ENCODE results near the gene CCL7. TPM values are rescaled to one million over a fixed set of nuclear protein-coding genes. Genes with fewer than 3 reads are reported as not detected.

CCL7 gene
- polyA plus RNA-seq, 3 donors = 0.25 to 0.38 TPM; not detected in 1

DNA sequence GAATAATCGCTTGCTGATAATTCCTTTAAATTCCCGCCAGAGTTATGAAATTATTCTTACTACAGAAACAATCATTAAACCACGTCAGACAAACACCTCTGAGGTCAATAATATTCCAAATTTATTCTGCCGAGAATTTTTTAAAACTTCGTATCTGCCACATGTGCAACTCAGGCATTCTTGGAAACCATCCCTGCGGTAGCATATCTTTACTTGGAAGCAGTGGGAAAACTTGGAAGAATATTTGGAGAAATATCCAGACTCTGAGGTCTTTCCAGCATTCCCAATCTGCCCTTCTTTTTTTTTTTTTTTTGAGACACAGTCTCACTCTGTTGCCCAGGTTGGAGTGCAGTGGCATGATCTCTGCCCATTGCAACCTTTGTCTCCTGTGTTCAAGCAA is 13.6 kb downstream of the CCL7 start:
- Mint-ChIP-seq H3K27ac (no peak overlapping the region), H3K4me1 (no peaks in the 10 kb centered on the region), H3K9me3 (peaks cover 0 to 2% (median 0%) of the 10 kb centered on the region in 7 donors), H3K36me3 (no peaks in the 10 kb centered on the region), H3K27me3 (ENCODE audit: low read depth in 3 of 3) (peaks cover 5 to 15% (median 10%) of the 10 kb centered on the region in 3 donors), H3K4me3 (no peak overlapping the region)
- no peaks in the 10 kb centered on the region for H3K9me3 ChIP-seq (replicated peaks in 1 of 2; ENCODE audit: control insufficient read depth in 1 of 2, insufficient read depth in 1 of 2, low read length in 2 of 2)
- peaks cover 0 to 5% of the 10 kb centered on the region in 2 donors for H3K27me3 ChIP-seq (ENCODE audit: control insufficient read depth in 2 of 2, insufficient read depth in 2 of 2, low read length in 2 of 2)
- no peak overlapping the region for H2AFZ ChIP-seq (ENCODE audit: insufficient read depth, low read depth, low read length, poor library complexity, severe bottlenecking)
- H3K4me1 ChIP-seq (ENCODE audit: control insufficient read depth in 1 of 2, insufficient read depth in 2 of 2, low read length in 2 of 2) = no peaks in the 10 kb centered on the region
- intact Hi-C loops (cut with micrococcal nuclease) = no loop called here
- H3K4me2 ChIP-seq (replicated peaks; ENCODE audit: extremely low read depth, low read length, poor library complexity, severe bottlenecking) = no peak overlapping the region
- H3K27ac ChIP-seq (ENCODE audit: low read depth in 1 of 2, low read length in 2 of 2) = no peak overlapping the region
- no peaks in the 10 kb centered on the region for H3K79me2 ChIP-seq (ENCODE audit: insufficient read depth, low read length)
- no peak for DNase-seq
- no peaks in the 10 kb centered on the region for H4K20me1 ChIP-seq (ENCODE audit: insufficient read depth, low read length)
- no peak overlapping the region for H3K9ac ChIP-seq (ENCODE audit: insufficient read depth, low read length, poor library complexity, severe bottlenecking)
- 93% methylated on average over 2 of the region's 6 CpGs for WGBS (ENCODE audit: insufficient coverage)
- no peak overlapping the region for H3K4me3 ChIP-seq (replicated peaks in 1 of 3; ENCODE audit: low read depth in 2 of 3, low read length in 3 of 3)
- TF ChIP-seq, protein P1, sequence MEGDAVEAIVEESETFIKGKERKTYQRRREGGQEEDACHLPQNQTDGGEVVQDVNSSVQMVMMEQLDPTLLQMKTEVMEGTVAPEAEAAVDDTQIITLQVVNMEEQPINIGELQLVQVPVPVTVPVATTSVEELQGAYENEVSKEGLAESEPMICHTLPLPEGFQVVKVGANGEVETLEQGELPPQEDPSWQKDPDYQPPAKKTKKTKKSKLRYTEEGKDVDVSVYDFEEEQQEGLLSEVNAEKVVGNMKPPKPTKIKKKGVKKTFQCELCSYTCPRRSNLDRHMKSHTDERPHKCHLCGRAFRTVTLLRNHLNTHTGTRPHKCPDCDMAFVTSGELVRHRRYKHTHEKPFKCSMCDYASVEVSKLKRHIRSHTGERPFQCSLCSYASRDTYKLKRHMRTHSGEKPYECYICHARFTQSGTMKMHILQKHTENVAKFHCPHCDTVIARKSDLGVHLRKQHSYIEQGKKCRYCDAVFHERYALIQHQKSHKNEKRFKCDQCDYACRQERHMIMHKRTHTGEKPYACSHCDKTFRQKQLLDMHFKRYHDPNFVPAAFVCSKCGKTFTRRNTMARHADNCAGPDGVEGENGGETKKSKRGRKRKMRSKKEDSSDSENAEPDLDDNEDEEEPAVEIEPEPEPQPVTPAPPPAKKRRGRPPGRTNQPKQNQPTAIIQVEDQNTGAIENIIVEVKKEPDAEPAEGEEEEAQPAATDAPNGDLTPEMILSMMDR (IDR thresholded peaks at IDR 0.05) = no peak
- no peaks in the 10 kb centered on the region for H3K36me3 ChIP-seq (replicated peaks in 1 of 2; ENCODE audit: control insufficient read depth in 1 of 2, insufficient read depth in 2 of 2, low read length in 2 of 2)

- Histone ChIP-seq H3K79me2 (ENCODE audit: insufficient read depth, low read length) (no peaks in the 10 kb centered on the region), H4K20me1 (ENCODE audit: insufficient read depth, low read length) (no peaks in the 10 kb centered on the region), H3K9ac (ENCODE audit: insufficient read depth, low read length, poor library complexity, severe bottlenecking) (no peak within 1 kb of the TSS), H2AFZ (ENCODE audit: insufficient read depth, low read depth, low read length, poor library complexity, severe bottlenecking) (no peak within 1 kb of the TSS), H3K27me3 (ENCODE audit: control insufficient read depth in 2 of 2, insufficient read depth in 2 of 2, low read length in 2 of 2) (peaks cover 0 to 5% of the 10 kb centered on the region in 2 donors), H3K4me2 (replicated peaks; ENCODE audit: extremely low read depth, low read length, poor library complexity, severe bottlenecking) (no peak within 1 kb of the TSS), H3K36me3 (replicated peaks in 1 of 2; ENCODE audit: control insufficient read depth in 1 of 2, insufficient read depth in 2 of 2, low read length in 2 of 2) (no peaks in the 10 kb centered on the region), H3K9me3 (replicated peaks in 1 of 2; ENCODE audit: control insufficient read depth in 1 of 2, insufficient read depth in 1 of 2, low read length in 2 of 2) (no peaks in the 10 kb centered on the region), H3K4me3 (replicated peaks in 1 of 3; ENCODE audit: low read depth in 2 of 3, low read length in 3 of 3) (no peak within 1 kb of the TSS), H3K4me1 (ENCODE audit: control insufficient read depth in 1 of 2, insufficient read depth in 2 of 2, low read length in 2 of 2) (no peaks in the 10 kb centered on the region), H3K27ac (ENCODE audit: low read depth in 1 of 2, low read length in 2 of 2) (no peak within 1 kb of the TSS)
- WGBS (ENCODE audit: insufficient coverage) = 96% methylated on average over 4 of the region's 4 CpGs
- Mint-ChIP-seq H3K9me3 (peaks cover 0 to 2% (median 0%) of the 10 kb centered on the region in 7 donors), H3K27ac (no peak within 1 kb of the TSS), H3K27me3 (ENCODE audit: low read depth in 3 of 3) (peaks cover 8 to 23% (median 9%) of the 10 kb centered on the region in 3 donors), H3K4me1 (no peaks in the 10 kb centered on the region), H3K36me3 (no peaks in the 10 kb centered on the region), H3K4me3 (no peak within 1 kb of the TSS)
- TF ChIP-seq, protein P1 (IDR thresholded peaks at IDR 0.05) = no peak
- intact Hi-C loops (cut with micrococcal nuclease) = no loop called here
- no peak for DNase-seq
These were observed 15.3 kb downstream of the CCL7 start, which contains the start of gene CCL11 for GRCh38 chr17:34285286-34285792. TSS of gene CCL11 (plus strand) at chr17:34285742. CDS start at chr17:34285809, 67 bp downstream.
